ENCODE measurements around the gene KIF4A. TPM values are rescaled to one million over a fixed set of nuclear protein-coding genes. Genes with fewer than 3 reads are reported as not detected.
"Not testable (repeated sequence)": the region's sequence is repeated elsewhere in the genome, so short reads cannot be mapped to it uniquely, and the experiment has no call there.

Gene KIF4A
- total RNA-seq, 1 donor from 2014 or later, result 0.86 TPM

DNA sequence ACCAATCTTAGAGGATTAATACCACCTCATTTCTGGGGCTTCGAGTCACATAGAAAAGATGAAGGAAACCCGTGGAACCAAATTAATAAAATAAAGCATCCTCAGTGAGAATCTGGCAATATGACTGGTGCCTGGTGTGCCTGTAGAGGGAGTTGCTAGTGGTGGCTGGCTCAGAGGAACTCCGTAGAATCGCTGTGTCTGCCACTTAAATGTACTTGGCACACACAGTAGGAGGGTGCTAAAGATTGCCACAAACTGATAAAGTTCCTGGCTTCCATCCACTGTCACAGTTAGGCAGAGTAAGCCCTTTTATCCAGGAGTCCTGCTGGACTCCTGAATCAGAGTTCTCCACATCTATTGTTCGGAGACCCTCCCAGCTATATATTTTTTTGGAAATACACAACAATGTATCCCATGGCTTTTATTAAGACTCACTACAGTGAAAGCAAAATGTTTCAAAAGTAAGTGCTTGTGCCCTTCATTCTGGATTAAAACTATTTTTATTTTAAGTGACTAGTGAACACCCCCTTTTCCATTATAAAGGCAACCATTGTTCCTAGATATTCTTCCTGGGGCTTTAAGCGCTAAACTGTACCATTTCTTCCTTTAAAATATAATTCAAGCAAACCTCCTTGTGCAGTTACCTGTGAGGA lies 56.6 kb downstream of the KIF4A start:
- H3K27me3 ChIP-seq (ENCODE audit: low read depth), result no peaks in the 10 kb centered on the region
- H3K4me3 ChIP-seq, result no peak overlapping the region
- intact Hi-C loops (cut with DNase I), result no loop called here
- no peaks in the 10 kb centered on the region for H3K4me1 ChIP-seq
- H3K36me3 ChIP-seq, result no peaks in the 10 kb centered on the region
- ATAC-seq (no peak), DNase-seq (no peak)
- no peak overlapping the region for H3K27ac ChIP-seq
- H3K9me3 ChIP-seq, result no peaks in the 10 kb centered on the region
- TF ChIP-seq, protein P1, sequence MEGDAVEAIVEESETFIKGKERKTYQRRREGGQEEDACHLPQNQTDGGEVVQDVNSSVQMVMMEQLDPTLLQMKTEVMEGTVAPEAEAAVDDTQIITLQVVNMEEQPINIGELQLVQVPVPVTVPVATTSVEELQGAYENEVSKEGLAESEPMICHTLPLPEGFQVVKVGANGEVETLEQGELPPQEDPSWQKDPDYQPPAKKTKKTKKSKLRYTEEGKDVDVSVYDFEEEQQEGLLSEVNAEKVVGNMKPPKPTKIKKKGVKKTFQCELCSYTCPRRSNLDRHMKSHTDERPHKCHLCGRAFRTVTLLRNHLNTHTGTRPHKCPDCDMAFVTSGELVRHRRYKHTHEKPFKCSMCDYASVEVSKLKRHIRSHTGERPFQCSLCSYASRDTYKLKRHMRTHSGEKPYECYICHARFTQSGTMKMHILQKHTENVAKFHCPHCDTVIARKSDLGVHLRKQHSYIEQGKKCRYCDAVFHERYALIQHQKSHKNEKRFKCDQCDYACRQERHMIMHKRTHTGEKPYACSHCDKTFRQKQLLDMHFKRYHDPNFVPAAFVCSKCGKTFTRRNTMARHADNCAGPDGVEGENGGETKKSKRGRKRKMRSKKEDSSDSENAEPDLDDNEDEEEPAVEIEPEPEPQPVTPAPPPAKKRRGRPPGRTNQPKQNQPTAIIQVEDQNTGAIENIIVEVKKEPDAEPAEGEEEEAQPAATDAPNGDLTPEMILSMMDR (IDR thresholded peaks at IDR 0.05), result no peak

DNA sequence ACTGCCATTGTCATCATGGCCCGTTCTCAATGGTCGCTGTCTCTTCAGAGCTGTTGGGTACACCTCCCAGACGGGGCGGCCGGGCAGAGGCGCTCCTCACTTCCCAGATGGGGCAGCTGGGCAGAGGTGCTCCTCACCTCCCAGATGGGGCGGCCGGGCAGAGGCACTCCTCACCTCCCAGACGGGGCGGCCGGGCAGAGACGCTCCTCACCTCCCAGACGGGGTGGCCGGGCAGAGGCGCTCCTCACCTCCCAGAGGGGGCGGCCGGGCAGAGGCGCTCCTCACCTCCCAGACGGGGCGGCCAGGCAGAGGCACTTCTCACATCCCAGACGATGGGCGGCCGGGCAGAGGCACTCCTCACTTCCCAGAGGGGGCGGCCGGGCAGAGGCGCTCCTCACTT lies 58.9 kb downstream of the KIF4A start:
- intact Hi-C loops (cut with DNase I); DNase-seq; H3K4me3 ChIP-seq; H3K36me3 ChIP-seq; H3K27ac ChIP-seq; ATAC-seq; H3K9me3 ChIP-seq; H3K27me3 ChIP-seq (ENCODE audit: low read depth); H3K4me1 ChIP-seq: not testable (repeated sequence)

DNA sequence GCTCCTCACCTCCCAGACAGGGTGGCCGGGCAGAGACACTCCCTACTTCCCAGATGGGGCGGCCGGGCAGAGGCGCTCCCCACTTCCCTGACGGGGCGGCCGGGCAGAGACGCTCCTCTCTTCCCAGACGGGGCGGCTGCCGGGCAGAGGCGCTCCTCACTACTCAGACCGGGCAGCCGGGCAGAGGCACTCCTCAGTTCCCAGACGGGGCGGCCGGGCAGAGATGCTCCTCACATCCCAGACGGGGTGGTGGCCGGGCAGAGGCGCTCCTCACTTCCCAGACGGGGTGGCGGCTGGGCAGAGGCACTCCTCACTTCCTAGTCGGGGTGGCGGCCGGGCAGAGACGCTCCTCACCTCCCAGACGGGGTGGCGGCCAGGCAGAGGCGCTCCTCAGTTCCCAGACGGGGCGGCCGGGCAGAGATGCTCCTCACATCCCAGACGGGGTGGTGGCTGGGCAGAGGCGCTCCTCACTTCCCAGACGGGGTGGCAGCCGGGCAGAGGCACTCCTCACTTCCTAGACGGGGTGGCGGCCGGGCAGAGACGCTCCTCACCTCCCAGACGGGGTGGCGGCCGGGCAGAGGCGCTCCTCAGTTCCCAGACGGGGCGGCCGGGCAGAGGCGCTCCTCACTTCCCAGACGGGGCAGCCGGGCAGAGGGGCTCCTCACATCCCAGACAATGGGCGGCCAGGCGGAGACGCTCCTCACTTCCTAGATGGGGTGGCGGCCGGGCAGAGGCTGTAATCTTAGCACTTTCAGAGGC lies 59.6 kb downstream of the KIF4A start:
- H3K9me3 ChIP-seq; H3K36me3 ChIP-seq; H3K4me3 ChIP-seq; H3K4me1 ChIP-seq; H3K27ac ChIP-seq; ATAC-seq; DNase-seq; H3K27me3 ChIP-seq (ENCODE audit: low read depth); intact Hi-C loops (cut with DNase I): not testable (repeated sequence)

DNA sequence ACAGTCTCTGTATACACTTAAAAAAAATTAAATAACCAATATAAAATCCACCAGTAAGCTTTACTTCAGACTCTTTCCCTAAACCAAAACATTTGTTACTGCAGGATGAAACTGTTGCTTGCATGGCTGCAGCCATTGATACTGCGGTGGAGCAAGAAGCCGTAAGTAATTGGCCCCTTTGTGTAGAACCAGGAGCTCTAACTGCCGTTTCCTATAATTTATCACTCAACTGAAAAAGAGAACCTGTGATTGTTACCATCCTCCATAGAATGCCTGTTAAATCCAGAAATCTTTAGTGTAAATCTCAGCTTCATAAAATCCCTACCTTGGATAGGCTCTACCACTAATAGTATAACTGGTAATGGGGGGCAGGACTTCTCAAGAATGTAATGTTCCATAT lies 62.6 kb downstream of the KIF4A start:
- H3K27ac ChIP-seq, result no peak overlapping the region
- intact Hi-C loops (cut with DNase I), result no loop called here
- no peaks in the 10 kb centered on the region for H3K4me1 ChIP-seq
- TF ChIP-seq, protein P1 (IDR thresholded peaks at IDR 0.05), result no peak
- DNase-seq, result no peak
- no peaks in the 10 kb centered on the region for H3K9me3 ChIP-seq
- ATAC-seq, result no peak
- H3K4me3 ChIP-seq, result no peak overlapping the region
- no peaks in the 10 kb centered on the region for H3K27me3 ChIP-seq (ENCODE audit: low read depth)
- H3K36me3 ChIP-seq, result no peaks in the 10 kb centered on the region

DNA sequence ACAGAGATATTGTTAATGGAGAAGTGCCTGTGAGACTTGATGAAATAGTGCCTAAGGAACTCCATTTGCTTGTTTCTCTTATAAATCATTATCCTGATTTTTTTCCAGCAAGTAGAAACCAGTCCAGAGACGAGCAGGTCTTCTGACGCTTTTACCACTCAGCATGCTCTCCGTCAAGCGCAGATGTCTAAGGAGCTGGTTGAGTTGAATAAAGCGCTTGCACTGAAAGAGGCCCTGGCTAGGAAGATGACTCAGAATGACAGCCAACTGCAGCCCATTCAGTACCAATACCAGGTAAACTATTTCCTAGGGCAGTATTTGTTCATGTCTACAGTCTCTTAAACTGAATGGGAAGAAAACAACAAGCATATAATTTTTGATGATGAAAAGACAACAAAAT lies 63.6 kb downstream of the KIF4A start:
- DNase-seq (no peak), ATAC-seq (no peak)
- TF ChIP-seq, protein P1 (IDR thresholded peaks at IDR 0.05), result no peak
- intact Hi-C loops (cut with DNase I), result no loop called here
- H3K27me3 ChIP-seq (ENCODE audit: low read depth), result no peaks in the 10 kb centered on the region
- H3K36me3 ChIP-seq, result no peaks in the 10 kb centered on the region
- H3K4me1 ChIP-seq, result no peaks in the 10 kb centered on the region
- no peak overlapping the region for H3K4me3 ChIP-seq
- no peaks in the 10 kb centered on the region for H3K9me3 ChIP-seq
- H3K27ac ChIP-seq, result no peak overlapping the region

DNA sequence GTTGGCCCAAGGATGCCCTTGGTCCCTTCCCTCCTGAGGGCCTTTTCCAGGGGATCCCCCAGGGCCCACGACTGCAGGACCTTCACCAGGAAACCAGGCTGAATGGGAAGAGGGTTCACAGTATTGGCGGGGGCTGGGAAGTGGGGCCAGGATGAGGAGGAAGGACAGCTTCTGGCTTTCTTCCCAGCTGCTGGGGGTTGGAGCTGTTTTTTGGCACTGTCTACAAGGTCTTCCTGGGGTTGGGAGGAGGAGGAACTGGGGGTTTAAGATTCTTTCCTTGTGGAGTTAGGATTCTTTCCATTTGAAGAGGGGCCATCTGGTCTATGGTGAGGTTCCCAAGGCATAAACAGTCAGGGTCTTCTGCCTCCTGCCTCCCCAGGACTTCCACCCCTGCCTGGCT lies 64.8 kb downstream of the KIF4A start:
- intact Hi-C loops (cut with DNase I), result no loop called here
- no peak overlapping the region for H3K27ac ChIP-seq
- no peaks in the 10 kb centered on the region for H3K27me3 ChIP-seq (ENCODE audit: low read depth)
- TF ChIP-seq, protein P1 (IDR thresholded peaks at IDR 0.05), result no peak
- H3K9me3 ChIP-seq, result no peaks in the 10 kb centered on the region
- ATAC-seq (no peak), DNase-seq (no peak)
- no peaks in the 10 kb centered on the region for H3K4me1 ChIP-seq
- H3K36me3 ChIP-seq, result no peaks in the 10 kb centered on the region
- no peak overlapping the region for H3K4me3 ChIP-seq
